B cell (primary cell): Measurements from ENCODE around the gene TSSC4.

Experiments used
- EZH2 ChIP-seq: IDR thresholded peaks from 2 replicates; pipeline ENCODE4 v1.6.1; 2012; ENCODE audit warnings: borderline replicate concordance, low read depth, mild to moderate bottlenecking, moderate library complexity, low read length; ENCODE audit not compliant: insufficient read depth, poor library complexity, severe bottlenecking
- TF ChIP-seq, protein P1 (sequence below): fragments of 200-600 bp; IDR thresholded peaks from one replicate; pipeline ENCODE4 v1.8.0; 2022; ENCODE audit warnings: antibody characterized with exemption, mild to moderate bottlenecking

- TF ChIP-seq, protein P1, sequence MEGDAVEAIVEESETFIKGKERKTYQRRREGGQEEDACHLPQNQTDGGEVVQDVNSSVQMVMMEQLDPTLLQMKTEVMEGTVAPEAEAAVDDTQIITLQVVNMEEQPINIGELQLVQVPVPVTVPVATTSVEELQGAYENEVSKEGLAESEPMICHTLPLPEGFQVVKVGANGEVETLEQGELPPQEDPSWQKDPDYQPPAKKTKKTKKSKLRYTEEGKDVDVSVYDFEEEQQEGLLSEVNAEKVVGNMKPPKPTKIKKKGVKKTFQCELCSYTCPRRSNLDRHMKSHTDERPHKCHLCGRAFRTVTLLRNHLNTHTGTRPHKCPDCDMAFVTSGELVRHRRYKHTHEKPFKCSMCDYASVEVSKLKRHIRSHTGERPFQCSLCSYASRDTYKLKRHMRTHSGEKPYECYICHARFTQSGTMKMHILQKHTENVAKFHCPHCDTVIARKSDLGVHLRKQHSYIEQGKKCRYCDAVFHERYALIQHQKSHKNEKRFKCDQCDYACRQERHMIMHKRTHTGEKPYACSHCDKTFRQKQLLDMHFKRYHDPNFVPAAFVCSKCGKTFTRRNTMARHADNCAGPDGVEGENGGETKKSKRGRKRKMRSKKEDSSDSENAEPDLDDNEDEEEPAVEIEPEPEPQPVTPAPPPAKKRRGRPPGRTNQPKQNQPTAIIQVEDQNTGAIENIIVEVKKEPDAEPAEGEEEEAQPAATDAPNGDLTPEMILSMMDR, result no peak
- no peak for TF ChIP-seq EZH2
These were observed 30.8 kb downstream of the TSSC4 start for GRCh38 chr11:2431395-2431794.
